HEK293 (cell line): Measurements from ENCODE around the gene NKPD1.

ENCODE experiments used
- CTCF ChIA-PET: fragments of 350-600 bp; formaldehyde crosslinking; extraction: SDS; loops from one replicate; lab custom pipeline; 2021; ENCODE audit warnings: antibody characterized with exemption; lab: Yijun Ruan, JAX
- POLR2A ChIA-PET: fragments of 300-600 bp; formaldehyde crosslinking; extraction: SDS; loops from one replicate; lab custom pipeline; 2020; ENCODE audit warnings: antibody characterized with exemption, inconsistent platforms; lab: Yijun Ruan, JAX
- H3K27ac ChIP-seq: fragments of 200-500 bp; sonication (Bioruptor generic); 2 replicates; pipeline ENCODE4 v1.5.1; 2014; ENCODE audit warnings: low read depth, low read length, control low read depth, inconsistent platforms; ENCODE audit errors: extremely low read depth
- H3K36me3 ChIP-seq, 2 experiments: fragments of 200-500 bp in 1 of 2; sonication (Bioruptor generic) in 1 of 2; 1 replicate in 1 of 2; 2 replicates in 1 of 2; pipeline ENCODE4 v1.5.1; 2014 to 2017; ENCODE audit warnings: inconsistent platforms in 2 of 2, low read length in 2 of 2; ENCODE audit not compliant: control insufficient read depth in 2 of 2, insufficient read depth in 1 of 2
- H3K4me1 ChIP-seq: fragments of 200-500 bp; sonication (Bioruptor generic); 2 replicates; pipeline ENCODE4 v1.5.1; 2014; ENCODE audit warnings: mild to moderate bottlenecking, low read length, inconsistent platforms; ENCODE audit not compliant: control insufficient read depth, insufficient read depth
- H3K4me3 ChIP-seq: 2 replicates; pipeline ENCODE4 v1.5.1; 2011; ENCODE audit warnings: low read depth, mild to moderate bottlenecking, control low read depth, low read length, moderate library complexity
- H3K9me3 ChIP-seq: fragments of 200-500 bp; sonication (Bioruptor generic); 2 replicates; pipeline ENCODE4 v1.5.1; 2014; ENCODE audit warnings: low read depth, low read length, inconsistent platforms; ENCODE audit not compliant: control insufficient read depth, insufficient read depth
- PRDM2 ChIP-seq: fragments of 450-650 bp; formaldehyde crosslinking; IDR thresholded peaks from 2 replicates; pipeline ENCODE4 v1.5.1; 2016; ENCODE audit warnings: missing biosample characterization, missing genetic modification characterization, borderline replicate concordance
- REPIN1 ChIP-seq: fragments of 450-650 bp; formaldehyde crosslinking; IDR thresholded peaks from 2 replicates; pipeline ENCODE4 v1.5.1; 2017; ENCODE audit warnings: missing biosample characterization, missing genetic modification characterization, low read depth
- REST ChIP-seq: fragments of 450-650 bp; formaldehyde crosslinking; IDR thresholded peaks from 2 replicates; pipeline ENCODE4 v1.5.1; 2016; ENCODE audit warnings: missing biosample characterization, missing genetic modification characterization
- SETDB1 ChIP-seq: IDR thresholded peaks from one replicate; pipeline ENCODE4 v1.6.1; 2017; ENCODE audit warnings: mild to moderate bottlenecking, low read length, moderate library complexity, mixed read lengths; ENCODE audit not compliant: insufficient read length
- ZNF335 ChIP-seq: fragments of 450-650 bp; formaldehyde crosslinking; conservative IDR thresholded peaks from 2 replicates; pipeline ENCODE4 v1.5.1; 2016; ENCODE audit warnings: missing biosample characterization, missing genetic modification characterization
- ZNF529 ChIP-seq: fragments of 450-650 bp; formaldehyde crosslinking; IDR thresholded peaks from 2 replicates; pipeline ENCODE4 v1.5.1; 2017; ENCODE audit warnings: missing genetic modification characterization, missing biosample characterization; ENCODE audit not compliant: insufficient replicate concordance
- ZNF664 ChIP-seq: fragments of 450-650 bp; formaldehyde crosslinking; IDR thresholded peaks from 2 replicates; pipeline ENCODE4 v1.5.1; 2016; ENCODE audit warnings: missing biosample characterization, missing genetic modification characterization
- TF ChIP-seq, protein P1 (sequence below): fragments of 450-650 bp; formaldehyde crosslinking; IDR thresholded peaks from 2 replicates; pipeline ENCODE4 v1.5.1; 2017; ENCODE audit warnings: missing biosample characterization, missing genetic modification characterization
- TF ChIP-seq, protein P2 (sequence below): fragments of 450-650 bp; formaldehyde crosslinking; IDR thresholded peaks from 2 replicates; pipeline ENCODE4 v1.5.1; 2016; ENCODE audit warnings: missing biosample characterization, missing genetic modification characterization
- TF ChIP-seq, protein P3 (sequence below): fragments of 450-650 bp; formaldehyde crosslinking; IDR thresholded peaks from 2 replicates; pipeline ENCODE4 v1.5.1; 2017; ENCODE audit warnings: missing biosample characterization, missing genetic modification characterization

The NKPD1 gene

GRCh38 chr19:45163156-45163555 is 2.4 kb upstream of the NKPD1 start:
- ChIA-PET POLR2A (no interaction called here), CTCF (no interaction called here)
- Histone ChIP-seq H3K4me1 (no peaks in the 10 kb centered on the region), H3K9me3 (no peaks in the 10 kb centered on the region), H3K27ac (no peak overlapping the region; the same call in 1 of the 2 replicates), H3K4me3 (no peak overlapping the region), H3K36me3 (no peaks in the 10 kb centered on the region)
- no peak for TF ChIP-seq REST (tag by site-specific recombination)
- TF ChIP-seq ZNF335 (tag by site-specific recombination): no peak
- no peak for TF ChIP-seq REPIN1
- no peak for TF ChIP-seq SETDB1
- TF ChIP-seq ZNF529 (tag by site-specific recombination): no peak
- TF ChIP-seq, protein P1, sequence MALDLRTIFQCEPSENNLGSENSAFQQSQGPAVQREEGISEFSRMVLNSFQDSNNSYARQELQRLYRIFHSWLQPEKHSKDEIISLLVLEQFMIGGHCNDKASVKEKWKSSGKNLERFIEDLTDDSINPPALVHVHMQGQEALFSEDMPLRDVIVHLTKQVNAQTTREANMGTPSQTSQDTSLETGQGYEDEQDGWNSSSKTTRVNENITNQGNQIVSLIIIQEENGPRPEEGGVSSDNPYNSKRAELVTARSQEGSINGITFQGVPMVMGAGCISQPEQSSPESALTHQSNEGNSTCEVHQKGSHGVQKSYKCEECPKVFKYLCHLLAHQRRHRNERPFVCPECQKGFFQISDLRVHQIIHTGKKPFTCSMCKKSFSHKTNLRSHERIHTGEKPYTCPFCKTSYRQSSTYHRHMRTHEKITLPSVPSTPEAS (tag by site-specific recombination): no peak
- TF ChIP-seq, protein P2, sequence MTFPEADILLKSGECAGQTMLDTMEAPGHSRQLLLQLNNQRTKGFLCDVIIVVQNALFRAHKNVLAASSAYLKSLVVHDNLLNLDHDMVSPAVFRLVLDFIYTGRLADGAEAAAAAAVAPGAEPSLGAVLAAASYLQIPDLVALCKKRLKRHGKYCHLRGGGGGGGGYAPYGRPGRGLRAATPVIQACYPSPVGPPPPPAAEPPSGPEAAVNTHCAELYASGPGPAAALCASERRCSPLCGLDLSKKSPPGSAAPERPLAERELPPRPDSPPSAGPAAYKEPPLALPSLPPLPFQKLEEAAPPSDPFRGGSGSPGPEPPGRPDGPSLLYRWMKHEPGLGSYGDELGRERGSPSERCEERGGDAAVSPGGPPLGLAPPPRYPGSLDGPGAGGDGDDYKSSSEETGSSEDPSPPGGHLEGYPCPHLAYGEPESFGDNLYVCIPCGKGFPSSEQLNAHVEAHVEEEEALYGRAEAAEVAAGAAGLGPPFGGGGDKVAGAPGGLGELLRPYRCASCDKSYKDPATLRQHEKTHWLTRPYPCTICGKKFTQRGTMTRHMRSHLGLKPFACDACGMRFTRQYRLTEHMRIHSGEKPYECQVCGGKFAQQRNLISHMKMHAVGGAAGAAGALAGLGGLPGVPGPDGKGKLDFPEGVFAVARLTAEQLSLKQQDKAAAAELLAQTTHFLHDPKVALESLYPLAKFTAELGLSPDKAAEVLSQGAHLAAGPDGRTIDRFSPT (tag by site-specific recombination): no peak

DNA sequence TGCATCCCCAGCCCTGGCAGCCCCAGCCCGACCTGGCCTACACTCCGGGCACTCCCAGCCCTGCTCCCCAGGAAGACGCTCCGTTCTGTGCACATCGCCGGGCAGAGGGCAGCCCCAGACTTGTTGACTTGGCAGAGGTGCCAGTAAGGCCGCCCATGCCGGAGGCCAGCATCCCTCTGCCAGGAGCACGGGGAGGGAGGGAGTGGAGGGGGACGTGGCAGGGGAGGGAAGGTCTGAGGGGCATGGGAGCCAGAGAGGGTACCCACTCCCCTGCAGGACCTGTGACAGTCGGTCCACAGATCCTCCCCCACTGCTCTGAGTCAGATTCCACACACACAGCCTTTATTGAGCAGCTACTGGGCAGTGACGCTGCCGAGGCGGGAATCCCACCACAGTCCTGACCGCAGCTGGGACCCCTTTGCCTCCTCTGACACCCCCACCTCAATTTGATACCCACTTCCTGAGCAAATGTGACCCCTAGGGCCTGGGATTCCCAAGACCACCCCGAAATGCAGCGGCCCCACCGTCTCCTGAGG is 1.9 kb upstream of the NKPD1 start:
- CTCF ChIA-PET: interaction anchor here (0.9 kb wide), 1 partner anchor 164 kb away, joined by 3 read pairs; no protein-coding TSS in a partner anchor
- no peak for TF ChIP-seq PRDM2 (tag by site-specific recombination)
- TF ChIP-seq ZNF664 (tag by site-specific recombination): peak; percentile 91
- TF ChIP-seq, protein P3, sequence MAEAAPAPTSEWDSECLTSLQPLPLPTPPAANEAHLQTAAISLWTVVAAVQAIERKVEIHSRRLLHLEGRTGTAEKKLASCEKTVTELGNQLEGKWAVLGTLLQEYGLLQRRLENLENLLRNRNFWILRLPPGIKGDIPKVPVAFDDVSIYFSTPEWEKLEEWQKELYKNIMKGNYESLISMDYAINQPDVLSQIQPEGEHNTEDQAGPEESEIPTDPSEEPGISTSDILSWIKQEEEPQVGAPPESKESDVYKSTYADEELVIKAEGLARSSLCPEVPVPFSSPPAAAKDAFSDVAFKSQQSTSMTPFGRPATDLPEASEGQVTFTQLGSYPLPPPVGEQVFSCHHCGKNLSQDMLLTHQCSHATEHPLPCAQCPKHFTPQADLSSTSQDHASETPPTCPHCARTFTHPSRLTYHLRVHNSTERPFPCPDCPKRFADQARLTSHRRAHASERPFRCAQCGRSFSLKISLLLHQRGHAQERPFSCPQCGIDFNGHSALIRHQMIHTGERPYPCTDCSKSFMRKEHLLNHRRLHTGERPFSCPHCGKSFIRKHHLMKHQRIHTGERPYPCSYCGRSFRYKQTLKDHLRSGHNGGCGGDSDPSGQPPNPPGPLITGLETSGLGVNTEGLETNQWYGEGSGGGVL: no peak
- TF ChIP-seq, all 188 proteins: peak for 1
- no peaks in the 10 kb centered on the region for H3K36me3 ChIP-seq
- no peaks in the 10 kb centered on the region for H3K4me1 ChIP-seq
- POLR2A ChIA-PET: no interaction called here
- H3K9me3 ChIP-seq: no peaks in the 10 kb centered on the region
- no peak overlapping the region for H3K4me3 ChIP-seq
- no peak overlapping the region; the same call in 1 of the 2 replicates for H3K27ac ChIP-seq
